Measurements from ENCODE around the gene PLEKHB2. TPM values are rescaled to one million over a fixed set of nuclear protein-coding genes. Genes with fewer than 3 reads are reported as not detected.

Gene PLEKHB2
- total RNA-seq, 1 experiment from 2014 or later: 72.0 TPM

DNA sequence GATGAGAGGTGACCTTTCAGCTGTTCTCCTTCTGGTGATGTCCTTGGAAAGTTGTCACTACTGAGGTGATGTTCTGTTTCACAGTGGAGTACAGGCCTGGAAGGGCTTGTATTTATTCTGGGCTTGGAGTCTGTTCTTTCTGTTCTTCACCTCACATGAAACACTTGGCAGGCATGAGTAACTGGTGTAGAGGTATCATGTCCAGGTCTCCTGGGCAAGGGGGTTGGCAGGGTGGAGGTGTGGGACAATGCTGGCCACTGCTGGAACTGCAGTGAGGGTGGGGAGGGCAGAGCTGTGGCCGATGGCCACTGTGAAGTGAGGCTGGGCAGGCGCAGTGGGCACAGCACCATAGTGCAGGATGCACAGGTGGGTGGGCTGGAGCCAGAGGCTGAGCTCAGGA lies 35.4 kb downstream of the PLEKHB2 start:
- H3K4me3 ChIP-seq (ENCODE audit: low read depth in 2 of 2, low read length in 2 of 2): no peak overlapping the region
- ATAC-seq (no peak; the same call in 1 of the 2 replicates), DNase-seq (ENCODE audit: low read depth, low spot score) (no peak)
- BruUV-seq (replicated peaks): no TSS peak
- no peaks in the 10 kb centered on the region for H3K9me3 ChIP-seq (ENCODE audit: control insufficient read depth, insufficient read depth, low read depth, low read length)
- CTCF ChIA-PET: no interaction called here
- in situ Hi-C loops (cut with HindIII; ENCODE audit: low pct_unique_long_range_greater_than_20kb, low sequenced_read_pairs) (no loop called here), intact Hi-C loops (cut with micrococcal nuclease; ENCODE audit: unreplicated experiment) (no loop called here)
- TF ChIP-seq TCF7L2 (IDR thresholded peaks at IDR 0.05; ENCODE audit: low read depth, low read length) (no peak), POLR2AphosphoS5 (IDR thresholded peaks at IDR 0.05; ENCODE audit: low read depth, low read length) (no peak), SIN3A (IDR thresholded peaks at IDR 0.05; ENCODE audit: borderline replicate concordance, insufficient read depth, low read depth, low read length) (no peak)
- TF ChIP-seq, protein P1, sequence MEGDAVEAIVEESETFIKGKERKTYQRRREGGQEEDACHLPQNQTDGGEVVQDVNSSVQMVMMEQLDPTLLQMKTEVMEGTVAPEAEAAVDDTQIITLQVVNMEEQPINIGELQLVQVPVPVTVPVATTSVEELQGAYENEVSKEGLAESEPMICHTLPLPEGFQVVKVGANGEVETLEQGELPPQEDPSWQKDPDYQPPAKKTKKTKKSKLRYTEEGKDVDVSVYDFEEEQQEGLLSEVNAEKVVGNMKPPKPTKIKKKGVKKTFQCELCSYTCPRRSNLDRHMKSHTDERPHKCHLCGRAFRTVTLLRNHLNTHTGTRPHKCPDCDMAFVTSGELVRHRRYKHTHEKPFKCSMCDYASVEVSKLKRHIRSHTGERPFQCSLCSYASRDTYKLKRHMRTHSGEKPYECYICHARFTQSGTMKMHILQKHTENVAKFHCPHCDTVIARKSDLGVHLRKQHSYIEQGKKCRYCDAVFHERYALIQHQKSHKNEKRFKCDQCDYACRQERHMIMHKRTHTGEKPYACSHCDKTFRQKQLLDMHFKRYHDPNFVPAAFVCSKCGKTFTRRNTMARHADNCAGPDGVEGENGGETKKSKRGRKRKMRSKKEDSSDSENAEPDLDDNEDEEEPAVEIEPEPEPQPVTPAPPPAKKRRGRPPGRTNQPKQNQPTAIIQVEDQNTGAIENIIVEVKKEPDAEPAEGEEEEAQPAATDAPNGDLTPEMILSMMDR (IDR thresholded peaks at IDR 0.05): no peak
- POLR2A ChIA-PET: no interaction called here
- H3K27me3 ChIP-seq (ENCODE audit: control insufficient read depth, insufficient read depth, low read length): no peaks in the 10 kb centered on the region
- peaks cover 6% of the 10 kb centered on the region for H3K36me3 ChIP-seq (ENCODE audit: control insufficient read depth, insufficient read depth, low read length)
- H3K4me1 ChIP-seq (ENCODE audit: control insufficient read depth, insufficient read depth, low read length): no peaks in the 10 kb centered on the region
- no peak overlapping the region for H3K27ac ChIP-seq (ENCODE audit: low read length)

DNA sequence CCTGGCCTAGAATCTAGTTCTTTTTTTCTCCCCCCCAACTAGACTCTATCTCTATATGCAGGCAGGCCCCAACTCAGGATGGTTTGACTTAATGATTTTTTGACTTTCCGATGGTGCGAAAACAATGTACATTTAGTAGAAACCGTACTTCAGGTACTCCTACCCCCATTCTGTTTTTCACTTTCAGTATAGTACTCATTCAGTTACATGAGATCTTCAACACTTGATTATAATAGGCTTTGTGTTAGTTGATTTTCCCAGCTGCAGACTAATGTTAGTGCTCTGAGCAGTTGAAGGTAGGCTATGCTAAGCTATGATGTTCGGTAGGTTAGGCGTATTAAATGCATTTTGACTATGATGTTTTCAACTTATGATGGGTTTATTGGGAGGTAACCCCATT lies 37.7 kb downstream of the PLEKHB2 start:
- H3K9me3 ChIP-seq (ENCODE audit: control insufficient read depth, insufficient read depth, low read depth, low read length): no peaks in the 10 kb centered on the region
- no peaks in the 10 kb centered on the region for H3K4me1 ChIP-seq (ENCODE audit: control insufficient read depth, insufficient read depth, low read length)
- no peak for TF ChIP-seq TCF7L2 (IDR thresholded peaks at IDR 0.05; ENCODE audit: low read depth, low read length)
- TF ChIP-seq, protein P2, sequence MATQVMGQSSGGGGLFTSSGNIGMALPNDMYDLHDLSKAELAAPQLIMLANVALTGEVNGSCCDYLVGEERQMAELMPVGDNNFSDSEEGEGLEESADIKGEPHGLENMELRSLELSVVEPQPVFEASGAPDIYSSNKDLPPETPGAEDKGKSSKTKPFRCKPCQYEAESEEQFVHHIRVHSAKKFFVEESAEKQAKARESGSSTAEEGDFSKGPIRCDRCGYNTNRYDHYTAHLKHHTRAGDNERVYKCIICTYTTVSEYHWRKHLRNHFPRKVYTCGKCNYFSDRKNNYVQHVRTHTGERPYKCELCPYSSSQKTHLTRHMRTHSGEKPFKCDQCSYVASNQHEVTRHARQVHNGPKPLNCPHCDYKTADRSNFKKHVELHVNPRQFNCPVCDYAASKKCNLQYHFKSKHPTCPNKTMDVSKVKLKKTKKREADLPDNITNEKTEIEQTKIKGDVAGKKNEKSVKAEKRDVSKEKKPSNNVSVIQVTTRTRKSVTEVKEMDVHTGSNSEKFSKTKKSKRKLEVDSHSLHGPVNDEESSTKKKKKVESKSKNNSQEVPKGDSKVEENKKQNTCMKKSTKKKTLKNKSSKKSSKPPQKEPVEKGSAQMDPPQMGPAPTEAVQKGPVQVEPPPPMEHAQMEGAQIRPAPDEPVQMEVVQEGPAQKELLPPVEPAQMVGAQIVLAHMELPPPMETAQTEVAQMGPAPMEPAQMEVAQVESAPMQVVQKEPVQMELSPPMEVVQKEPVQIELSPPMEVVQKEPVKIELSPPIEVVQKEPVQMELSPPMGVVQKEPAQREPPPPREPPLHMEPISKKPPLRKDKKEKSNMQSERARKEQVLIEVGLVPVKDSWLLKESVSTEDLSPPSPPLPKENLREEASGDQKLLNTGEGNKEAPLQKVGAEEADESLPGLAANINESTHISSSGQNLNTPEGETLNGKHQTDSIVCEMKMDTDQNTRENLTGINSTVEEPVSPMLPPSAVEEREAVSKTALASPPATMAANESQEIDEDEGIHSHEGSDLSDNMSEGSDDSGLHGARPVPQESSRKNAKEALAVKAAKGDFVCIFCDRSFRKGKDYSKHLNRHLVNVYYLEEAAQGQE (IDR thresholded peaks at IDR 0.05; ENCODE audit: insufficient read depth in 1 of 2, low read depth in 2 of 2, low read length in 1 of 2): no peak
- TF ChIP-seq SIN3A (IDR thresholded peaks at IDR 0.05; ENCODE audit: borderline replicate concordance, insufficient read depth, low read depth, low read length): no peak
- no peak for TF ChIP-seq POLR2AphosphoS5 (IDR thresholded peaks at IDR 0.05; ENCODE audit: low read depth, low read length)
- TF ChIP-seq, protein P1 (IDR thresholded peaks at IDR 0.05): no peak
- no TSS peak for BruUV-seq (replicated peaks)
- ATAC-seq (no peak), DNase-seq (ENCODE audit: low read depth, low spot score) (no peak)
- in situ Hi-C loops (cut with HindIII; ENCODE audit: low pct_unique_long_range_greater_than_20kb, low sequenced_read_pairs): no loop called here
- H3K27ac ChIP-seq (ENCODE audit: low read length): no peak overlapping the region
- intact Hi-C loops (cut with micrococcal nuclease; ENCODE audit: unreplicated experiment): no loop called here
- POLR2A ChIA-PET: interaction anchor here (0.6 kb wide), 1 partner anchor 12 kb away, joined by 5 read pairs; no protein-coding TSS in a partner anchor
- CTCF ChIA-PET: no interaction called here
- H3K4me3 ChIP-seq (ENCODE audit: low read depth in 2 of 2, low read length in 2 of 2): no peak overlapping the region
- peaks cover 6% of the 10 kb centered on the region for H3K36me3 ChIP-seq (ENCODE audit: control insufficient read depth, insufficient read depth, low read length)
- no peaks in the 10 kb centered on the region for H3K27me3 ChIP-seq (ENCODE audit: control insufficient read depth, insufficient read depth, low read length)

Measured in Panc1 (cell line).